HepG2 (cell line): ENCODE data around the gene GLI3. TPM values are rescaled to one million over a fixed set of nuclear protein-coding genes. Genes with fewer than 3 reads are reported as not detected.

Experiments
- ATAC-seq: fragments of 200-7000 bp; cut with Tn5 transposase; 3 replicates; pipeline ENCODE4 v1.9.1; 2020; ENCODE audit warnings: mild to moderate bottlenecking, moderate library complexity
- BruUV-seq: library from RNA; stranded (reverse); fragments of 400-500 nt; replicated peaks from 2 replicates; lab custom pipeline; 2021; lab: Mats Ljungman, UMichigan
- CTCF ChIA-PET: fragments of 300-600 bp; formaldehyde crosslinking; extraction: SDS; loops from one replicate; lab custom pipeline; 2021; ENCODE audit warnings: low total read pairs, inconsistent platforms, low intra/inter-chr PET ratio; lab: Yijun Ruan, JAX
- POLR2A ChIA-PET: fragments of 350-600 bp; sonication (Branson Sonifier 250); formaldehyde crosslinking; loops from one replicate; lab custom pipeline; 2020; ENCODE audit warnings: antibody characterized with exemption, inconsistent platforms; lab: Yijun Ruan, JAX
- DNase-seq: peaks from one replicate; pipeline ENCODE4 v3.0.0-alpha.2; 2015; ENCODE audit warnings: low spot score
- FAIRE-seq: peaks from 3 replicates; lab custom pipeline; 2011; peaks lifted over from hg19 to GRCh38; lab: Jason Lieb, UNC
- H2AFZ ChIP-seq: one replicate; pipeline ENCODE4 v1.6.1; 2011; ENCODE audit warnings: low read length, inconsistent platforms
- H3K27ac ChIP-seq: fragments of 300-600 bp; 3 replicates; pipeline ENCODE4 v1.8.0; 2011; ENCODE audit warnings: mixed run types, mild to moderate bottlenecking, mixed read lengths, low read length, inconsistent platforms; ENCODE audit not compliant: insufficient read depth; ENCODE audit errors: extremely low read length
- H3K27me3 ChIP-seq, 2 experiments: fragments of 200-600 bp in 1 of 2; 2 replicates in 1 of 2; 3 replicates in 1 of 2; pipeline versions ENCODE4 v1.6.0 to v1.8.0; 2011; ENCODE audit warnings: low read length in 2 of 2, mild to moderate bottlenecking in 2 of 2, moderate library complexity in 2 of 2, inconsistent platforms in 1 of 2; ENCODE audit not compliant: insufficient read depth in 2 of 2, control insufficient read depth in 1 of 2
- H3K36me3 ChIP-seq, 2 experiments: fragments of 200-600 bp in 1 of 2; replicated peaks in 1 of 2; 2 replicates in 1 of 2; 3 replicates in 1 of 2; pipeline versions ENCODE4 v1.5.1 to v1.8.0; 2011; ENCODE audit warnings: low read length in 2 of 2, inconsistent platforms in 1 of 2; ENCODE audit not compliant: insufficient read depth in 2 of 2, control insufficient read depth in 1 of 2
- H3K4me1 ChIP-seq: 2 replicates; pipeline ENCODE4 v1.5.1; 2012; ENCODE audit warnings: low read length, inconsistent platforms; ENCODE audit not compliant: insufficient read depth
- H3K4me2 ChIP-seq: 2 replicates; pipeline ENCODE4 v1.6.0; 2011; ENCODE audit warnings: low read depth, low read length, inconsistent platforms
- H3K4me3 ChIP-seq, 3 experiments: fragments of 200-600 bp in 1 of 3; sonication (generic), shearing (Covaris generic) in 1 of 3; replicated peaks in 1 of 3; 2 replicates each; pipeline ENCODE4 v1.5.1; 2011 to 2016; ENCODE audit warnings: low read length in 3 of 3, inconsistent platforms in 2 of 3, low read depth in 2 of 3, mild to moderate bottlenecking in 2 of 3, control low read depth in 1 of 3, mixed read lengths in 1 of 3; ENCODE audit not compliant: insufficient read depth in 1 of 3
- H3K79me2 ChIP-seq: one replicate; pipeline ENCODE4 v1.6.1; 2011; ENCODE audit warnings: low read length, inconsistent platforms; ENCODE audit not compliant: insufficient read depth
- H3K9ac ChIP-seq: 2 replicates; pipeline ENCODE4 v1.6.0; 2011; ENCODE audit warnings: mild to moderate bottlenecking, low read depth, low read length, inconsistent platforms; ENCODE audit not compliant: insufficient read depth
- H3K9me3 ChIP-seq: 2 replicates; pipeline ENCODE4 v1.5.1; 2012; ENCODE audit warnings: mild to moderate bottlenecking, low read length
- H4K20me1 ChIP-seq: 2 replicates; pipeline ENCODE4 v1.6.0; 2011; ENCODE audit warnings: inconsistent platforms, mild to moderate bottlenecking, low read length, moderate library complexity; ENCODE audit not compliant: insufficient read depth
- AGO2 ChIP-seq: fragments of 200-400 bp; formaldehyde crosslinking; optimal IDR thresholded peaks from 2 replicates; pipeline ENCODE3; 2017; ENCODE audit warnings: mild to moderate bottlenecking, low read depth, low read length, moderate library complexity
- ATF1 ChIP-seq: IDR thresholded peaks from 2 replicates; pipeline ENCODE4 v1.6.1; 2016; ENCODE audit warnings: mild to moderate bottlenecking, control low read depth
- CAMTA2 ChIP-seq: sonication (generic); formaldehyde crosslinking; IDR thresholded peaks from 2 replicates; pipeline ENCODE4 v1.4.0; 2020; ENCODE audit warnings: mild to moderate bottlenecking, missing genetic modification reagents, borderline replicate concordance
- CHD4 ChIP-seq: fragments of 200-600 bp; sonication (generic); IDR thresholded peaks from 2 replicates; pipeline ENCODE4 v1.7.0; 2017; ENCODE audit warnings: mild to moderate bottlenecking, low read length, borderline replicate concordance
- NFIC ChIP-seq: IDR thresholded peaks from 2 replicates; pipeline ENCODE4 v1.6.1; 2012; ENCODE audit warnings: mild to moderate bottlenecking, low read length, inconsistent platforms
- NR2F2 ChIP-seq: IDR thresholded peaks from 2 replicates; pipeline ENCODE4 v1.6.1; 2012; ENCODE audit warnings: low read depth, inconsistent platforms, borderline replicate concordance
- SIN3B ChIP-seq: fragments of 150-350 bp; IDR thresholded peaks from 2 replicates; pipeline ENCODE4 v1.6.1; 2014; ENCODE audit warnings: low read length
- STAG1 ChIP-seq: sonication (generic); formaldehyde crosslinking; IDR thresholded peaks from 2 replicates; pipeline ENCODE4 v1.4.0; 2020; ENCODE audit warnings: missing genetic modification reagents
- ZFY ChIP-seq: sonication (generic); formaldehyde crosslinking; IDR thresholded peaks from 2 replicates; pipeline ENCODE4 v1.4.0; 2020; ENCODE audit warnings: missing genetic modification reagents
- ZNF567 ChIP-seq: sonication (generic); formaldehyde crosslinking; IDR thresholded peaks from 2 replicates; pipeline ENCODE4 v1.8.1; 2023; ENCODE audit warnings: mild to moderate bottlenecking, missing genetic modification reagents, borderline replicate concordance
- ZNF598 ChIP-seq: sonication (generic); formaldehyde crosslinking; IDR thresholded peaks from 2 replicates; pipeline ENCODE4 v1.5.1; 2020; ENCODE audit warnings: mild to moderate bottlenecking, missing genetic modification reagents, borderline replicate concordance
- ZNF781 ChIP-seq: sonication (generic); formaldehyde crosslinking; IDR thresholded peaks from 2 replicates; pipeline ENCODE4 v1.5.1; 2020; ENCODE audit warnings: borderline replicate concordance, mild to moderate bottlenecking, missing genetic modification reagents; ENCODE audit errors: not compliant biosample characterization
- in situ Hi-C: cut with HindIII; loops from 2 replicates; pipeline ENCODE4 v1.10.0; 2017; ENCODE audit warnings: low pct_unique_long_range_greater_than_20kb; ENCODE audit not compliant: extremely low pct_ligation_motif_present
- intact Hi-C: fragments of 100-400 bp; cut with micrococcal nuclease; formaldehyde crosslinking; loops from one replicate; pipeline ENCODE4 v1.10.0; 2022; ENCODE audit not compliant: unreplicated experiment
- polyA plus RNA-seq, 8 experiments: library from polyadenylated mRNA; depleted of rRNA in 3 of 8; stranded (reverse) in 7 of 8; unstranded in 1 of 8; fragments of >200 nt; fragmentation: Illumina TruSeq in 4 of 8; extraction: Trizol in 4 of 8; gene quantifications; 2 replicates each; pipeline versions ENCODE4 v1.2.1 to v1.2.3, GENCODE V29; 2011 to 2016; ENCODE audit warnings: low read depth in 4 of 8, missing spikeins in 1 of 8, mixed read lengths in 1 of 8; ENCODE audit not compliant: insufficient read depth in 1 of 8
- total RNA-seq, 5 experiments: library from RNA; depleted of rRNA; stranded (reverse); fragments of >200 nt; fragmentation: Illumina TruSeq; extraction: Trizol; gene quantifications; 2 replicates each; pipeline ENCODE4 v1.2.3, GENCODE V29; 2016; ENCODE audit warnings: low read depth in 1 of 5
- TF ChIP-seq, protein P1 (sequence below): sonication (generic); formaldehyde crosslinking; IDR thresholded peaks from 2 replicates; pipeline ENCODE4 v1.5.1; 2020; ENCODE audit warnings: mild to moderate bottlenecking, missing genetic modification reagents, moderate library complexity
- TF ChIP-seq, protein P2 (sequence below): sonication (generic); formaldehyde crosslinking; IDR thresholded peaks from 2 replicates; pipeline ENCODE4 v1.4.0; 2020; ENCODE audit warnings: missing genetic modification reagents; ENCODE audit errors: not compliant biosample characterization
- TF ChIP-seq, protein P3 (sequence below): sonication (generic); formaldehyde crosslinking; IDR thresholded peaks from 2 replicates; pipeline ENCODE4 v1.8.1; 2023; ENCODE audit warnings: mild to moderate bottlenecking, missing genetic modification reagents, borderline replicate concordance
- TF ChIP-seq, protein P4 (sequence below): sonication (generic); formaldehyde crosslinking; IDR thresholded peaks from 2 replicates; pipeline ENCODE4 v1.4.0; 2020; ENCODE audit warnings: missing genetic modification reagents

Gene GLI3
- total and polyA plus RNA-seq, 2 of the 13 experiments (the other 11 are each of a cell fraction or from before 2014, with no cell fraction given): not detected

DNA sequence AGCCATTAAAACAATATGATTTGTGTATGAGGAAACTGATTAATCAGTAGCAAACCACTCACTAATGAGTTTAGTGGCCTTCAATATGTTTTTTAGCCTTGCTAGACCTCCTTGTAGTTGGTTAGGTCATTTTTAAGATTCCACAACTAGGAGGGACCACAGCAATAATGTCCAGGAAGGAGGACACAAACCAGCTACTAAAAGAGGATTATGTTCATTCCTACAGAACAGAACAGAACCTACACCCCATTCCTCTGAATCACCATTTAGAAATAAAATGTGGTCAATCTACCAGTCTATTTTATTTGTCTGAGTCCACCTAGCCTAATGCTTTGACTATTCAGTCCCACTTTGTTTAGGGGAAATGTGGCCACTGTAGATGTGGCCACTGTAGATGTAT lies 226.3 kb downstream of the GLI3 start:
- H3K4me3 ChIP-seq: no peak overlapping the region
- TF ChIP-seq AGO2: no peak
- TF ChIP-seq NFIC: no peak
- TF ChIP-seq, protein P1, sequence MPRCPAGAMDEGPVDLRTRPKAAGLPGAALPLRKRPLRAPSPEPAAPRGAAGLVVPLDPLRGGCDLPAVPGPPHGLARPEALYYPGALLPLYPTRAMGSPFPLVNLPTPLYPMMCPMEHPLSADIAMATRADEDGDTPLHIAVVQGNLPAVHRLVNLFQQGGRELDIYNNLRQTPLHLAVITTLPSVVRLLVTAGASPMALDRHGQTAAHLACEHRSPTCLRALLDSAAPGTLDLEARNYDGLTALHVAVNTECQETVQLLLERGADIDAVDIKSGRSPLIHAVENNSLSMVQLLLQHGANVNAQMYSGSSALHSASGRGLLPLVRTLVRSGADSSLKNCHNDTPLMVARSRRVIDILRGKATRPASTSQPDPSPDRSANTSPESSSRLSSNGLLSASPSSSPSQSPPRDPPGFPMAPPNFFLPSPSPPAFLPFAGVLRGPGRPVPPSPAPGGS (CRISPR knock-in tag): no peak
- no peak for TF ChIP-seq NR2F2
- TF ChIP-seq SIN3B: no peak
- no peak for TF ChIP-seq ZFY (CRISPR knock-in tag)
- TF ChIP-seq ZNF598 (CRISPR knock-in tag): no peak
- TF ChIP-seq STAG1 (CRISPR knock-in tag): no peak
- TF ChIP-seq, protein P2, sequence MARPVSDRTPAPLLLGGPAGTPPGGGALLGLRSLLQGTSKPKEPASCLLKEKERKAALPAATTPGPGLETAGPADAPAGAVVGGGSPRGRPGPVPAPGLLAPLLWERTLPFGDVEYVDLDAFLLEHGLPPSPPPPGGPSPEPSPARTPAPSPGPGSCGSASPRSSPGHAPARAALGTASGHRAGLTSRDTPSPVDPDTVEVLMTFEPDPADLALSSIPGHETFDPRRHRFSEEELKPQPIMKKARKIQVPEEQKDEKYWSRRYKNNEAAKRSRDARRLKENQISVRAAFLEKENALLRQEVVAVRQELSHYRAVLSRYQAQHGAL (CRISPR knock-in tag): no peak
- no peak for TF ChIP-seq ATF1 (CRISPR knock-in tag)
- TF ChIP-seq CHD4: no peak
- no peak for TF ChIP-seq ZNF567 (CRISPR knock-in tag)
- TF ChIP-seq ZNF781 (CRISPR knock-in tag): no peak
- TF ChIP-seq, protein P3, sequence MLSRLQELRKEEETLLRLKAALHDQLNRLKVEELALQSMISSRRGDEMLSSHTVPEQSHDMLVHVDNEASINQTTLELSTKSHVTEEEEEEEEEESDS (CRISPR knock-in tag): no peak
- TF ChIP-seq, protein P4, sequence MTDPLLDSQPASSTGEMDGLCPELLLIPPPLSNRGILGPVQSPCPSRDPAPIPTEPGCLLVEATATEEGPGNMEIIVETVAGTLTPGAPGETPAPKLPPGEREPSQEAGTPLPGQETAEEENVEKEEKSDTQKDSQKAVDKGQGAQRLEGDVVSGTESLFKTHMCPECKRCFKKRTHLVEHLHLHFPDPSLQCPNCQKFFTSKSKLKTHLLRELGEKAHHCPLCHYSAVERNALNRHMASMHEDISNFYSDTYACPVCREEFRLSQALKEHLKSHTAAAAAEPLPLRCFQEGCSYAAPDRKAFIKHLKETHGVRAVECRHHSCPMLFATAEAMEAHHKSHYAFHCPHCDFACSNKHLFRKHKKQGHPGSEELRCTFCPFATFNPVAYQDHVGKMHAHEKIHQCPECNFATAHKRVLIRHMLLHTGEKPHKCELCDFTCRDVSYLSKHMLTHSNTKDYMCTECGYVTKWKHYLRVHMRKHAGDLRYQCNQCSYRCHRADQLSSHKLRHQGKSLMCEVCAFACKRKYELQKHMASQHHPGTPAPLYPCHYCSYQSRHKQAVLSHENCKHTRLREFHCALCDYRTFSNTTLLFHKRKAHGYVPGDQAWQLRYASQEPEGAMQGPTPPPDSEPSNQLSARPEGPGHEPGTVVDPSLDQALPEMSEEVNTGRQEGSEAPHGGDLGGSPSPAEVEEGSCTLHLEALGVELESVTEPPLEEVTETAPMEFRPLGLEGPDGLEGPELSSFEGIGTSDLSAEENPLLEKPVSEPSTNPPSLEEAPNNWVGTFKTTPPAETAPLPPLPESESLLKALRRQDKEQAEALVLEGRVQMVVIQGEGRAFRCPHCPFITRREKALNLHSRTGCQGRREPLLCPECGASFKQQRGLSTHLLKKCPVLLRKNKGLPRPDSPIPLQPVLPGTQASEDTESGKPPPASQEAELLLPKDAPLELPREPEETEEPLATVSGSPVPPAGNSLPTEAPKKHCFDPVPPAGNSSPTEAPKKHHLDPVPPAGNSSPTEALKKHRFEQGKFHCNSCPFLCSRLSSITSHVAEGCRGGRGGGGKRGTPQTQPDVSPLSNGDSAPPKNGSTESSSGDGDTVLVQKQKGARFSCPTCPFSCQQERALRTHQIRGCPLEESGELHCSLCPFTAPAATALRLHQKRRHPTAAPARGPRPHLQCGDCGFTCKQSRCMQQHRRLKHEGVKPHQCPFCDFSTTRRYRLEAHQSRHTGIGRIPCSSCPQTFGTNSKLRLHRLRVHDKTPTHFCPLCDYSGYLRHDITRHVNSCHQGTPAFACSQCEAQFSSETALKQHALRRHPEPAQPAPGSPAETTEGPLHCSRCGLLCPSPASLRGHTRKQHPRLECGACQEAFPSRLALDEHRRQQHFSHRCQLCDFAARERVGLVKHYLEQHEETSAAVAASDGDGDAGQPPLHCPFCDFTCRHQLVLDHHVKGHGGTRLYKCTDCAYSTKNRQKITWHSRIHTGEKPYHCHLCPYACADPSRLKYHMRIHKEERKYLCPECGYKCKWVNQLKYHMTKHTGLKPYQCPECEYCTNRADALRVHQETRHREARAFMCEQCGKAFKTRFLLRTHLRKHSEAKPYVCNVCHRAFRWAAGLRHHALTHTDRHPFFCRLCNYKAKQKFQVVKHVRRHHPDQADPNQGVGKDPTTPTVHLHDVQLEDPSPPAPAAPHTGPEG (CRISPR knock-in tag): no peak
- TF ChIP-seq CAMTA2 (CRISPR knock-in tag): no peak
- ATAC-seq: no peak
- H3K79me2 ChIP-seq: no peaks in the 10 kb centered on the region
- no TSS peak for BruUV-seq
- no peak for FAIRE-seq
- no peaks in the 10 kb centered on the region for H4K20me1 ChIP-seq
- intact Hi-C loops (no loop called here), in situ Hi-C loops (no loop called here)
- no peak for DNase-seq
- CTCF ChIA-PET: no interaction called here
- no peak overlapping the region for H3K4me2 ChIP-seq
- H3K9ac ChIP-seq: no peak overlapping the region
- H3K27ac ChIP-seq: no peak overlapping the region
- POLR2A ChIA-PET: no interaction called here
- no peak overlapping the region for H2AFZ ChIP-seq
- H3K9me3 ChIP-seq: peaks cover 6% of the 10 kb centered on the region
- H3K27me3 ChIP-seq: no peaks in the 10 kb centered on the region
- H3K36me3 ChIP-seq: no peaks in the 10 kb centered on the region
- no peaks in the 10 kb centered on the region for H3K4me1 ChIP-seq
